LNCaP clone FGC (cell line): ENCODE data around the gene WNK2.

Experiments
- DNase-seq: peaks from one replicate; pipeline ENCODE4 v3.0.0-alpha.2; 2011; ENCODE audit warnings: low read depth
- H3K4me3 ChIP-seq: 2 replicates; pipeline ENCODE4 v1.5.1; 2011; ENCODE audit warnings: mild to moderate bottlenecking, low read depth, low read length, control low read depth
- CTCF ChIP-seq: IDR thresholded peaks from 2 replicates; pipeline ENCODE4 v1.5.1; 2012; ENCODE audit warnings: mild to moderate bottlenecking; ENCODE audit not compliant: control insufficient read depth, insufficient read depth; ENCODE audit errors: extremely low read depth

The WNK2 gene

GRCh38 chr9:93306081-93306480 lies 122.1 kb downstream of the WNK2 start:
- no peak for TF ChIP-seq CTCF
- no peak for DNase-seq
- no peak overlapping the region for H3K4me3 ChIP-seq

GRCh38 chr9:93306579-93307091 lies 122.7 kb downstream of the WNK2 start:
- H3K4me3 ChIP-seq: no peak overlapping the region
- no peak for DNase-seq
- TF ChIP-seq CTCF: no peak

DNA sequence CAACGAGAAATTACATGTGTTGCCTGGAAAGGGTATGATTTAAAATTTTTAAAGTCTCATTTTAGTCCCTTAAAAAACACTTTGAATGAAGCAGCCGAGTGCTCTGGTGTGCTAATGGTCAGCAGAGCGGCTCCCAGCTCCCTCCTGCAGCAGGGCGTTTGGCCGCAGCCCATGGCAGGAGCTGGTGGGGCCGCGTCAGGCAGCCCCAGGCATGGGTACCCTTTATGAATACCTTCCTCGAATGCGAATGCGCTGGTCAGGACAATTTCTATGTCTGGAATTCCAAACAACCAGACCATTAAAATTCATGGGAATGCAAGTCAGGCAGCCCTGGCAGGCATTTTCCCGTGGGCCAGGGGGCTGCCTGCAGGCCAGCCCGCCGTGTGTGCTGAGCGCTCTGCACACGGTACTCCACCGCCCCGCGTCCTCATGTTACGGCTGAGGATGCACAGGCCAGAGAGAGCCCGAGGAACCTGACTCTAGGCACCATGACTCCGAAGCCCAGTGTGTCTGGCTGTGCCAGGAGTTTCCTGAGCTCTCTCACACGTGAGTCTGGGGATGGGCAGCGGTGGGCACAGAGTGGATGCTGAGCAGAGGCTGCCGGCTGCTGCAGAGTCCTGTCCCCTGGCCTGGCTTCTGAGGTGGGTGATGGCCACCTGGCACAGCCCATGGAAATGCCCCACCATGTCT lies 123.7 kb downstream of the WNK2 start:
- TF ChIP-seq CTCF: no peak
- no peak overlapping the region for H3K4me3 ChIP-seq
- no peak for DNase-seq

- DNase-seq: no peak
- no peak overlapping the region for H3K4me3 ChIP-seq
- TF ChIP-seq CTCF: no peak
These were observed 124.2 kb downstream of the WNK2 start for GRCh38 chr9:93308158-93308602.

GRCh38 chr9:93308676-93309075 lies 124.7 kb downstream of the WNK2 start:
- no peak overlapping the region for H3K4me3 ChIP-seq
- DNase-seq: no peak
- TF ChIP-seq CTCF: no peak

DNA sequence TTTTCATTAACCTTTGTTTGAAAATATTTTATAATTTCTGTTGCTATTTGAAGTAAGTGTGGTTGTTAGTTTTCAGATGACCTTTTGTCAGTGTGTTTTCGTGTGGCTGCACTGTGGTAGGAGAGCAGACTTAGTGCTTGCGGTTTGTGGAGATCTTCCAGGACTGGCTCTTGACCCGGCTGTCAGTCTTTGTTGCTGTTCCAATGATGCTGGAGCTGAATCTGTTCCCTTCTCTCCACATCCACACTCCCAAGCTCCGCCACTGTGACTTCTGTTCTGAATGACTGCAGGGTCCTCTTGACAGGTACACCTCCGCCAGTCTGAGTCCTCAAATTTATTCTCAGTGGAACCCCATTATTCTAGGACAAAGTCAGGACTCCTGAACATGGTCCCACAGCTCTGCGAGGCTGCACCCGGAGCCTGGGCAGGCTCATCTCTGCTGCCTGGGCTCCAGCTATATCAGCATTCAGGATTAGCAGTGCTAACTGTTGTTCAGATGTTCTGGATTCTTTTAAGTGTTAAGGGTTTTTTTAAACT lies 126.0 kb downstream of the WNK2 start:
- TF ChIP-seq CTCF: no peak
- DNase-seq: no peak
- no peak overlapping the region for H3K4me3 ChIP-seq
